Measurements from ENCODE around the gene COL8A1. TPM values are rescaled to one million over a fixed set of nuclear protein-coding genes. Genes with fewer than 3 reads are reported as not detected.

COL8A1 gene
- total RNA-seq, 4 donors from 2014 or later, result 10.1 to 14.1 (median 11.5) TPM

- TF ChIP-seq CTCF (IDR thresholded peaks at IDR 0.05; ENCODE audit: low read depth), result no peak
Measured at GRCh38 chr3:99747915-99748314, 109.5 kb downstream of the COL8A1 start.

- no peak for TF ChIP-seq CTCF (IDR thresholded peaks at IDR 0.05; ENCODE audit: low read depth)
Measured at GRCh38 chr3:99751649-99752048, 113.3 kb downstream of the COL8A1 start.

- no peak for TF ChIP-seq CTCF (IDR thresholded peaks at IDR 0.05; ENCODE audit: low read depth)
Measured at GRCh38 chr3:99753268-99753975, 115.0 kb downstream of the COL8A1 start.

- TF ChIP-seq CTCF (IDR thresholded peaks at IDR 0.05; ENCODE audit: low read depth), result no peak
Measured at GRCh38 chr3:99755831-99756230, 117.4 kb downstream of the COL8A1 start.

- TF ChIP-seq CTCF (IDR thresholded peaks at IDR 0.05; ENCODE audit: low read depth), result no peak
Measured at GRCh38 chr3:99757966-99758365, 119.6 kb downstream of the COL8A1 start.

- TF ChIP-seq CTCF (IDR thresholded peaks at IDR 0.05; ENCODE audit: low read depth), result no peak
Measured at GRCh38 chr3:99758502-99759177, 120.2 kb downstream of the COL8A1 start.

- TF ChIP-seq CTCF (IDR thresholded peaks at IDR 0.05; ENCODE audit: low read depth), result no peak
Measured at GRCh38 chr3:99760031-99760430, 121.6 kb downstream of the COL8A1 start.

Data from subcutaneous adipose tissue (tissue), 4 donors.